Stimulated activated CD4-positive, alpha-beta T cell treated with anti-CD3 and anti-CD28 coated beads, Interleukin-15, amount 100 ng/mL, for 1 hour (primary cell): ENCODE data around the gene BEST3.

ENCODE experiments used
- DNase-seq, 2 donors: peaks; one replicate each; pipeline ENCODE4 v3.0.0-alpha.2; 2020; ENCODE audit warnings: low read depth in 1 of 2, low spot score in 1 of 2

BEST3 gene

GRCh38 chr12:69655616-69656340 is 43.3 kb downstream of the BEST3 start:
- DNase-seq: no peak

GRCh38 chr12:69653703-69654102 is 45.4 kb downstream of the BEST3 start:
- DNase-seq: no peak

DNA sequence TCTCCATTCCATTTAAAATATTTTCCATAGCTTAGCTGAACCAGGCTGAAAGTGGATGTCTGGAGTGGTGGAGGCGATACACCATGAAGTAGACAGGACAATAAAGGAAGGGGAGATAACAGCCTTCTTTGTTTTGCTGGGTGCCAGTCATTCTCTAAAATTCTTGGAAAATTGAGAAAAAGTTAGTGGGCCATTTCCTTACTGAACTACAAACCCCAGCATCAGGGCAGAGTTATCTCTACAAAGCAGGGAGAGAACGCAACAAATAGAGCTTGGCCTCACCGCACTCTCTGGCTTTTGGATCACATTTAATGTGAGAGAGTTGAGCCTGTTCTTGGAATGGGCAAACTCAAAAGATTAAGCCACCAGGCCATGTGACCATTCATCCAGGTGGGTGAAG is 47.2 kb downstream of the BEST3 start:
- no peak for DNase-seq

DNA sequence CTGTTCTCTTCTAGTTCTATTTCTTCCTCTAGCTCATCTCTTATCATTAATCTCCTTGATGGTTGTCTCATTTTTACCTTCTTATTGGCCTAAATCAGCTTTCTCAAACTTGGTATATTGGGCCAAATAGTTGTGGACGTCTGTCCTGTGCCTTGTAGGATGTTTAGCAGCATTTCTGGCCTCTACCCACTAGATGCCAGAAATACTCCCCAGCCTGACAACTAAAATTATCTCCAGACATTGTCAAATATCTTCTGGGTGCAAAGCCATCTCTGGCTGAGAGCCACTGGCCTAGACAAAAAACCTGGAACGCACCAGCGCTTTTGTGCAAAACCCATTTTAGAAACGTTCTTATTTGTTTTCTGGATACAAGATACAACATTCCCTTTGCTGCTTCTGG is 49.6 kb downstream of the BEST3 start:
- DNase-seq: no peak

DNA sequence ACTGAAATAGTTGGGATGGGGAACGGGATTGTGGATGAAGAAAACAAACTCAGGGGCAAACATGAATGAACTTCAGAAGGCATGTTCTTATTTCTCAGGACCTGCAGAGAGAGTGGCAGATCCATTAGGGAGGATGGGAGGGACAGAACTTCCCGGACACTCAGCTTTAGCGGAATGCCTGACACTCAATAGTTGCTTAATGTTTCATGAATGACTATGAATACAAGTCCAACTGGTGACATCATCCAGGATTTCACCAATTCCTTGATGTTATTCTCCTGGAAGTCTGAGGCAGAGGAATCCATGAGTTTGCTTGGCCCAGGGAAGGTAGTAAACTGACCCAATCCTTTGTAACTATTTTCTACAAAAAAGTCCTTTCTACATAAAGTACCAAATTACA is 50.6 kb downstream of the BEST3 start:
- no peak for DNase-seq

DNA sequence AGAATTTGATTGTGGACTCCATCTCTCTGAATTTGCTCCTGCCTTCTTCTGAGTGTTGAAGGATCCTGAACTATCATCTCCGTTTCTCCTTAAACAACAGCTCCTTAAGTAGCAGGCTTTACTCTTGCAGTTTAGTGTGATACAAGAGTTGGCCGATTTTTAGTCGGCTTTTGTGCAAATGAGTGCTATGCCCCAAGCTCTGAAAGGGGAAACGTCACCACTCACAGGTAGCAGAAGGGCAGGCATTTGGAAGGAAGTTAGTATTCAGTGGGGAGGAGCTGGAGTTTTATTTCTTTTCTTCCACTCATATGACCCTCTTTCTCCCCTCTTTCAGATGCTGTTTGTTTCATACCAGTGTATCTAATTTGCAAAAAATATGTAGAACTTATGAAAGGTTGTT is 51.9 kb downstream of the BEST3 start:
- no peak for DNase-seq

DNA sequence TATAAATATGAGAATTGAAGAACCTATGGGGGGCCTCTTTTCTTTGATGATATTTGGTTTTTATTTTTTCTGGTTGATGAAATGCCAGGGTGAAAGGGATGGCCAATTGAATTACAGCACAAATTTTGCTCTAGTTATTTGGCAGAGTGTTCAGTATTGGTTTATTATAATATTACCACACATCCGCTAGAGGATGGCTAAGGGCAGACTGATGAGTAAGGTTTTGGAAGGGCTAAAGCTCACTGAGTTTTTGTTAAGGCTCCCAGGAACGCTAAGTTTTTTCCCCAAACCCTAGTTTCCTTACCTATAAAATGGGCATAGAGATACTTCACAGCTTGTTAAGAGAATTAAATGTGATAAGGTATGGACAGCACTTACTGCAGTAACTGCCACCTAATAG is 54.1 kb downstream of the BEST3 start:
- DNase-seq: no peak

DNA sequence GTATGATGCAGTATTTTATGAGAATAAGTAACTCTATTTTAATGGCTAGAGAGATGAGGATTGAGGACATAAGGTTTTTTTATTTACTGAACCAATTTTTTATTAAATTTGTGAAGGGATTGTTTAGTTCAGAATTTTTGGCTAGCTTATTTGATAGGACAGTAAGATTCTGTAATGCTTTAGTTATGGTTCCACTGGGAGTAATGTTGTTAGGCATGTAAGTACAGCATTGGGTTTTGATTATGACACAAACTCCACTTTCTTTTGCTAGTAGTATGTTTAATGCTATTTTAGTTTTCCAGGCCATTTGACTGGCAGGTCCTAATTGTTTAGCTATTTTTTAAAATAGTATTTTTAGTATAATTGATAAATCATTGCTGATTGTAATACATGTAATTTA is 54.6 kb downstream of the BEST3 start:
- DNase-seq: no peak

DNA sequence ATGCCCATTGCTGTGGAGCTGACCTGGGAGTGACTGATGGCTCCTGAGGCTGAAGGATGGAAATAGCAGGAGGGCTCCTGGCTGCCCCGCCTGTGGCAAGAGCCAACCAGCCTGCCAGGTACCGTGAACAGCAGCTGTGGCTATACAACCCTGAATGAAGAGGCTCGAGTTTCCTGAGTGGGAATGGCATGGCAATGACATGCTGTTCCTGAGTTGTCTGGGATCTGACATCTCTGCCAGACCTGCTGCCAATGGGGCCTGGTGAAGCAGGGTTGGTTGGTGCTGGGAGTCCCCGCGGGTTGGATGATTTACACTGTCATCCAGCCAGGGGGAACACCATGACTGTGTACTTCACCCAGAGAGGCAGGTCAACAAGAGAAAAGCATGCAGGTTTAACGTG is 56.6 kb downstream of the BEST3 start:
- DNase-seq: no peak

DNA sequence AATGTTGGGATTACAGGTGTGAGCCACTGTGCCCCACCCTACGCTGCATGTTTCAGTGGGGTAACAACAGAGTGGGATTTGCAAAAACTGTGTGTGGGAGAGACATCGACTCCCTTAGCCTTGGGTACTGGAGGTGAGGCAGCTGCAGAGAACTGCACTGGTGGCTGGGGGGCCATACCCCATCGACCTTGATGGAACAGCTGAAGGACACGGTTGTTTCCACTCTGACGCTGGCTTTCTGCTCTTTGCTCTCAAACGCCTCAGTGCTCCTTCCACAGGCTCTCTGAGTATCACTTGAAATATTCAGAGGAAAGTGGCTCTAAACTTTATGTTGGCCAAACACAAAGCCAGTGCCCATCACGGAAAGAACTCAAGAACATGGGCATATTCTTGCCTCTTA is 57.6 kb downstream of the BEST3 start:
- no peak for DNase-seq

DNA sequence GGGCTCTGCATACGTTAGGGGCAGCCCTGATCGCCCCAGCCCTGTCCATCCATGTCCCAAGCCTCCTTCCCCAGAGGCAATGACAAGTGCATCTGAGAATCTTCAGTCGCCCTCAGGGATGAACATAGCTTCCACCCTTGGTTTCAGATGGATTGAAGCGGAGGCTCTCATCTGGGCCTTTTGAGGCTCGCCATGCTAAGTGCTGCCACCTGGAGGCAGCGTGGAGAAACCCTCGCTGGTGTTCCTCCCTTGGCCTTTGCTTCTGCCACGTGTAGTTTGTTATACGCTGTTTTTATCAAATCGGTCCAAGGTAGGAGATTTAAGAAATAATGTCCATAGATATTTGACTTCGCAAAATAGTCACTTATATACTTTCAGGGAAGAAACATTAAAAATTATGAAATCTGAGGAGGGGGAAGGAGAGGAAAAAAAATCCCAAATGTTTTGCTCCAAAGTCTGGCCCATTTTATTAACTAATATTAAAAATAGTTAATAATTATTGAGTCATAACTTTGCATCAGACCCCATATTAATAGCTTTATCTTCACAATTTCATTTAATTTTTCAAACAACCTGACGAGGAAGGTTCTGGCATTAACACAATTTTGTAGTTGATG is 59.6 kb downstream of the BEST3 start:
- DNase-seq: peak in 1 of 2 donors; percentile 39

DNA sequence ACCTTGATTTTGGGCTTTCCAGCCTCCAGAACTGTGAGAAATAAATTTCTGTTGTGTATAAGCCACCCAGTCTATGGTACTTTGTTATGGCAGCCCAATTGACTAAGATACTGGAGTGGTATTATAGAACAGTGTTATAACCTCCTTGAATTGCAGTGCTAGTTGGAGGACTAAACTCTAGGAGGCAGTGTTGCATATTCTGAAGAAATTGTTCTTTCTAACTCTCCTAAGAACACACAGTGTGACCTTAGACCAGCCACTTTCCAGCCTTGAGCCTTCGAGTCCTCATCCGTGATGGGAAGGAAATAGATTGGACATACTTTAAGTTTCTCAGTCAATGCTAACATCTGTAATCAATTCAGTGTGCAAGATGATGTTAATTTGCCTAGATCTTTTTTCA is 66.0 kb downstream of the BEST3 start:
- DNase-seq: no peak

GRCh38 chr12:69630191-69630590 is 68.9 kb downstream of the BEST3 start:
- DNase-seq: no peak

GRCh38 chr12:69627501-69627900 is 71.6 kb downstream of the BEST3 start:
- no peak for DNase-seq

DNA sequence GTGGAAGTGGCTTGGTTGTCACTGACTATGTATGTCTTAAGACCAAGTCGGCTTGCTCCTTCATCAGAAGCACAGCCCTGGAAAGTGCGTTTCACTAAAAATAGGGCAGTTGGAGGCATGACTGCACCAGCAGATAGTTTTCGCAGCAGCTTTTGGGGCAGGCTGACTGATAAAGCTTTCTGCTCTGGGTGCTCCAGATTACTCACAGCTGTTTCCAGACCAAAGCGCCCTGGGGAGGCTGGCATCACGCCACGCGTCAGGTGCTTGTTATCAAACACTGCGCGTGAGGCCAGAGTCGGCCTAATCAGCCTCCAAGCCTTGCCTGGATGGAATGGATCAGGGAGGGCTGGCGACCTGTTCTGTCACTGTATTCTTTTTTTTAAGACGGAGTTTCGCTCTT is 75.1 kb downstream of the BEST3 start:
- no peak for DNase-seq

- no peak for DNase-seq
These were observed 77.6 kb downstream of the BEST3 start for GRCh38 chr12:69621551-69621950.

- DNase-seq: no peak
These were observed 78.2 kb downstream of the BEST3 start for GRCh38 chr12:69620921-69621320.

- DNase-seq: no peak
These were observed 79.0 kb downstream of the BEST3 start for GRCh38 chr12:69620077-69620476.

GRCh38 chr12:69619050-69619449 is 80.1 kb downstream of the BEST3 start:
- no peak for DNase-seq

DNA sequence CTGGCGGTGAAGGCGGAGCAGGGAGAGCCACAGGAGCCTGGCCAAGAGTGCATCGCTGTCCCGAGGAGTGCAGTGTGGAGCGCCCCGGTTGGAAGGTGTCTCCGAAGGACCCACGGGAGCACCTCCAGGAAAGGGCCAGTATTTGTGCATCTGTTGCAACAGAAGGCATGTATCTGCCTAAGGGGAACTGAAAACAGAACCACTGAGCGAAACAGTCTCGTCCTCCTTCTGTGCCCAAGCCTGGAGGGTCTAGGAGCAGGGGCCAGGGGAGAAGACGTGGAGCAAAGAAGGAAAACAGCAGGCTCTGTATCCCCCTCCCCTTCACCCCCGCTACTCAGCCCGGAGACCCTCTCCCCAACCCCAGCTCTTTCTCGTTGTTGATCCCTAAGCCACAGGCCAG is 83.1 kb downstream of the BEST3 start:
- DNase-seq: no peak

DNA sequence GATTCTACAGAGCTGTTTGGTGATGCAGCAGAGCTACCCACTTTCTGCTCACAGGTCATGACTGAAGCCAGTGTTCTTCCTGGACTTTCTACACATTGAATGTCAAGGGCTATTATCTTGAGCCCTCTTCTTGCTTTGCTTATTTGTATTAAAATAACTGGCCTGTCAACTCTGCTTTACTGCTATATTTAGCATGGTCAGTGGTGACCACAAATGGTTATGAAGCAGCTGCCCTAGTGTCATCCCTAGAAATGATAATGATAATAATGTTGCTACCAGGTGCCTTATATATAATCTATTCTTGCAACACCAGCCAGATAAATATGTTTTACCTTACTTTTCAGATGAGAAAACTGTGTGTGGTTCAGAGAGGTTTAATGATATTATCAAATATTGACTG is 85.8 kb downstream of the BEST3 start:
- DNase-seq: no peak

- DNase-seq: no peak
These were observed 88.4 kb downstream of the BEST3 start, which contains the start of gene LRRC10 for GRCh38 chr12:69610729-69611128. TSS of gene LRRC10 (minus strand) at chr12:69610907. CDS start at chr12:69610838, 69 bp downstream.

GRCh38 chr12:69610126-69610525 is 89.0 kb downstream of the BEST3 start:
- no peak for DNase-seq
